Mesothelial cell of epicardium (in vitro differentiated cells): ENCODE measurements around the gene CCDC18. TPM values are rescaled to one million over a fixed set of nuclear protein-coding genes. Genes with fewer than 3 reads are reported as not detected.

Source experiments
- DNase-seq, 2 experiments: peaks; one replicate each; pipeline ENCODE4 v3.0.0; 2021; ENCODE audit warnings: low spot score in 2 of 2; ENCODE audit not compliant: unreplicated experiment in 2 of 2
- H3K27ac Mint-ChIP-seq: 2 replicates; pipeline ENCODE4 v1.8.0; 2021; ENCODE audit warnings: mixed read lengths
- H3K27me3 Mint-ChIP-seq: 2 replicates; pipeline ENCODE4 v1.8.0; 2021; ENCODE audit warnings: low read depth, mixed read lengths
- H3K36me3 Mint-ChIP-seq: 2 replicates; pipeline ENCODE4 v1.8.0; 2021; ENCODE audit warnings: mixed read lengths
- H3K4me1 Mint-ChIP-seq: 2 replicates; pipeline ENCODE4 v1.8.0; 2021; ENCODE audit warnings: mixed read lengths
- H3K4me3 Mint-ChIP-seq: 2 replicates; pipeline ENCODE4 v1.8.0; 2021; ENCODE audit warnings: mild to moderate bottlenecking, moderate library complexity, mixed read lengths
- H3K9me3 Mint-ChIP-seq: 2 replicates; pipeline ENCODE4 v1.8.0; 2021; ENCODE audit warnings: mixed read lengths
- CTCF ChIP-seq: fragments of 200-600 bp; sonication (generic); IDR thresholded peaks from one replicate; pipeline ENCODE4 v1.5.0; 2021; ENCODE audit warnings: antibody characterized with exemption; ENCODE audit not compliant: unreplicated experiment
- total RNA-seq: library from RNA; stranded (reverse); gene quantifications from 3 replicates; pipeline ENCODE4 v1.2.1, GENCODE V29; 2021

The CCDC18 gene
- total RNA-seq, 1 donor from 2014 or later, result 7.5 TPM

GRCh38 chr1:93288558-93288957 is 108.0 kb downstream of the CCDC18 start:
- Mint-ChIP-seq H3K27me3 (no peaks in the 10 kb centered on the region), H3K36me3 (peaks cover 73% of the 10 kb centered on the region), H3K27ac (no peak overlapping the region), H3K9me3 (peaks cover 43% of the 10 kb centered on the region), H3K4me1 (no peaks in the 10 kb centered on the region), H3K4me3 (no peak overlapping the region)
- DNase-seq, result no peak
- no peak for TF ChIP-seq CTCF

GRCh38 chr1:93296555-93297154 is 116.1 kb downstream of the CCDC18 start:
- TF ChIP-seq CTCF, result no peak
- H3K36me3 Mint-ChIP-seq, result peaks cover 24% of the 10 kb centered on the region
- H3K27me3 Mint-ChIP-seq, result no peaks in the 10 kb centered on the region
- peaks cover 18% of the 10 kb centered on the region for H3K9me3 Mint-ChIP-seq
- no peaks in the 10 kb centered on the region for H3K4me1 Mint-ChIP-seq
- no peak overlapping the region for H3K4me3 Mint-ChIP-seq
- DNase-seq, result no peak
- H3K27ac Mint-ChIP-seq, result no peak overlapping the region

- H3K36me3 Mint-ChIP-seq, result peaks cover 2% of the 10 kb centered on the region
- H3K27ac Mint-ChIP-seq, result no peak overlapping the region
- H3K27me3 Mint-ChIP-seq, result no peaks in the 10 kb centered on the region
- no peak for DNase-seq
- H3K4me3 Mint-ChIP-seq, result no peak overlapping the region
- no peak for TF ChIP-seq CTCF
- H3K9me3 Mint-ChIP-seq, result no peaks in the 10 kb centered on the region
- H3K4me1 Mint-ChIP-seq, result no peaks in the 10 kb centered on the region
Observed at GRCh38 chr1:93301131-93301530, 120.6 kb downstream of the CCDC18 start.

GRCh38 chr1:93302078-93302477 is 121.6 kb downstream of the CCDC18 start:
- H3K36me3 Mint-ChIP-seq, result peaks cover 2% of the 10 kb centered on the region
- H3K4me3 Mint-ChIP-seq, result no peak overlapping the region
- no peak for DNase-seq
- H3K27ac Mint-ChIP-seq, result no peak overlapping the region
- TF ChIP-seq CTCF, result no peak
- H3K9me3 Mint-ChIP-seq, result no peaks in the 10 kb centered on the region
- no peaks in the 10 kb centered on the region for H3K27me3 Mint-ChIP-seq
- H3K4me1 Mint-ChIP-seq, result no peaks in the 10 kb centered on the region

- no peak for DNase-seq
Observed at GRCh38 chr1:93304716-93305138, 124.2 kb downstream of the CCDC18 start.

More at GRCh38 chr1:93304716-93305138, 124.2 kb downstream of the CCDC18 start:
- Mint-ChIP-seq H3K4me1 (no peaks in the 10 kb centered on the region), H3K36me3 (peaks cover under 1% of the 10 kb centered on the region), H3K9me3 (no peaks in the 10 kb centered on the region), H3K27me3 (no peaks in the 10 kb centered on the region), H3K27ac (no peak overlapping the region), H3K4me3 (no peak overlapping the region)
- TF ChIP-seq CTCF, result peak; percentile 79
